GM18498 (cell line): ENCODE results near the gene GPR39.

ENCODE experiments used
- ATAC-seq: cut with Tn5 transposase; IDR thresholded peaks from one replicate; pipeline ENCODE4 v1.9.1; 2021; ENCODE audit warnings: mild to moderate bottlenecking, moderate library complexity; ENCODE audit not compliant: unreplicated experiment

The GPR39 gene

DNA sequence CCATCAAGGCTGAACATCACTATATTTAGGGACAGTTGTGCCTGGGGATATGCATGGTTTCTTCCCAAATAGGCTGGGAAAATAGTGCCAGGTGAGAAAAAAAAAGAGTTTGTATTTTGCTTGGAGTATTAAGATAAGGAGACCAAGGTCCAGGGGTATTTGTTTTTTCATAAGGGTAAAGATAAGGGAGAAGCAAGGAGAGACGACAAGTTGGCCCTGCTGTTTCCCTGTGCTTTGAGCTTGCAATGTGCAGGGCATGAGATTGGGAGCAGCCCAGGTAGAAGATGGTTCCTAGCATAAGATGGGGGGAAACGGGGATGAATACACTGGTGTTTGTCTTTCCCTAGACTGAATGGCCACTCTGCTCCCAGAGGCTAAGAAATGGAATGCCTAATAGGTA is 8.8 kb upstream of the GPR39 start:
- ATAC-seq: no peak

DNA sequence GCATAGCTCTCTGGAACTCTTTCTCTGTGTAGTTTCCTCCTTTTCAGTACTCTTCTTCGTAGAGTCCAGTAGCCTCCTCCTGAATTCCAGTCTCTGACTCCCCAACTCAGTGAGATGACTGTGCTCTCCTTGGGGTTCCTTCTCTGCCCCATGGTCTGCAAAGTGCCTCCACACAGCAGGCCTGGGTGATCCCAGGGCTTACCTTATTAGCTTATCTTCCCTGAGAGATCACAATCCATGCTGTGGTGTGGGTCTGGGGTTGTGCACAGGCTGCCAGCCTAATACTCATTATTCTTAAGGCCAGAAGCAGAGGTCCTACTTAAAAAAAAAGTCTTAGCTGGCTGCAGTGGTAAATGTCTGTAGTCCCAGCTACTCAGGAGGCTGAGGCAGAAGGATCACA is 4.6 kb upstream of the GPR39 start:
- no peak for ATAC-seq

DNA sequence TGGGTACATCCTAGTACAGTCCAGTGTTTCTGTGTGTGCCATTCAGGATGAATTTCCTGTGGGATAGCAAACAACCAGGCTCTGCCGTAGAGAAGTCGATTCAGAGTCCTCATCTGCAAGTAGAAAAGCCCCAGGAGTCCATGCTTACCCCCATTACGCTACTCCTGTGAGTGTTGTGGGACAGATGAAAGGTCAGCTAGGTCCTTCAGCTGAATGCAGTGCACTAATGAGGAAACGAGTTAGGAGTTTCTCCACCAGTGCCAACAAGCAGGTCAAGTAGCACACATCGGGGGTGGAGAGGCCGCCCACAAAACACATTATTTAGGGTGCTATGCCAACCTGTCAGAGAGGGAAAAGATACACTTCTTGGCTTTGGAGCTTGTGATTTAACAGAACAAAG is 2.5 kb upstream of the GPR39 start:
- no peak for ATAC-seq

DNA sequence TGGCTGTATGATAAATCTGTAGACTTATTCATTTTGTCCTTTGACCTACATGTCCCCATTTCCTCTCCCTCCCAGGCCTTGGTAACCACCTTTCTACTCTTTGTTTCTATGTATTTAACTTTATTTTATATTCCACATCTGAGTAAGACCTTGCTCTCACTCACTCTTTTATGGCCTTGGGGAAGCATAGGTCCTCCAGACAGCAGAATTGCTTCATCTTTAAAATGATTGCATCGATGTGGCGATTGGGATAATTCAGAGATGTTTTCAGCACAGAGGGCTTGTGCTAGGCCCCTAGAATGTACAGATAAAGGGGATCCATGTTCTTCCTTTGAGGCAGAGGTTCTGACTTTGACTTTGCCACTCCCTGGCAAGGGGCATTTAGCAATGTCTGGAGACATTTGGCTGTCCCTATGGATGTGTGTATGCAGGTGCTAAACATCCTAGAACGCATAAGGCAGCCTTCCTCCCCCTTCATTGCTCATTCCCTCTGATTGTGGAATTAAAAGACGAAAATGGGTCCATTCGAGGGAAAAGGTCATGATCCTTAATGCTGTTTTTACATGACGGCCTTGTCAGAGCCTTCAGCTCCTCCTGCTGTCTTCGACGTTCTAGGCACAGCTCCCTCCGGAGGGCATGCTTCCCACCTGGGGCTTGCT is 1.2 kb upstream of the GPR39 start:
- ATAC-seq: no peak

DNA sequence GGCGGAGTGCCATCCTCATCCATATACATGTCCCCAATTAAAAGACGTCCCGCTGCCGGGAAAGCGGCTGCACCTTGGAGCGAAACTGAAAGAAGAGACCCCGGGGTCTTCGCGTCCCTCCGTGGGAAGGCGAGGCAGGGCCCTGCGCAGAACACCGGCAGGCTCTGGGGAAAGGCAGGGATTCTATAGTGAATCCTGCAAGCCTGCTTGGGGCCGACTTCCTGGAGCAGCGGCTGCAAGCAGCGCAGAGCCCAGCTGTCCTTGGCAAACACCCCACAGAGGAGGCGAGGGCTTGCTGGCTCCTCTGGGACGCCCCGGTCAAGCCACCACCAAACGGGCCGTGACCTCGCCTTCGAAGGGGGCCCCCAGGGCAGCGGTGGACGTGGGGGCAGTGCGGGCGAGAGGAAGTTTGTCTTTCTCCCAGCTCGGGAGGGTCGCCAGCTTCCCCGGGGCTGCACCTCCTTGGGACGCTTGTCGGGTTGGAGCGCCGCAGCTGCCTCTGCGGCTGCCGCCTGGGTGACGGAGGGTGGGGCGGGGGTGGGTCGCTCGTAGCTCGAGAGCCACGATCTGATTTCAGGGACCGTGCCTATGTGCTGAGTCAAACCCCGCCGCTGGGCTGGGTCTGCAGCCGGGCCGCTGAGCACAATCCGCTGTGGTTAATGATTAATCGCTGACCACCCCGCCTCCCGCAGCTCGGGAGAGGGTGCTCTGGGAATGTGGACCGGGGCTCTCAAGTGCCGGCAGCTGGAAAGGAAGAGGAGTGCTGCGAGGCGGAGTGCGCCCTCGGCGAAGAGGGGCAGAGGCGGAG is 486 bp upstream of the GPR39 start:
- ATAC-seq: no peak

DNA sequence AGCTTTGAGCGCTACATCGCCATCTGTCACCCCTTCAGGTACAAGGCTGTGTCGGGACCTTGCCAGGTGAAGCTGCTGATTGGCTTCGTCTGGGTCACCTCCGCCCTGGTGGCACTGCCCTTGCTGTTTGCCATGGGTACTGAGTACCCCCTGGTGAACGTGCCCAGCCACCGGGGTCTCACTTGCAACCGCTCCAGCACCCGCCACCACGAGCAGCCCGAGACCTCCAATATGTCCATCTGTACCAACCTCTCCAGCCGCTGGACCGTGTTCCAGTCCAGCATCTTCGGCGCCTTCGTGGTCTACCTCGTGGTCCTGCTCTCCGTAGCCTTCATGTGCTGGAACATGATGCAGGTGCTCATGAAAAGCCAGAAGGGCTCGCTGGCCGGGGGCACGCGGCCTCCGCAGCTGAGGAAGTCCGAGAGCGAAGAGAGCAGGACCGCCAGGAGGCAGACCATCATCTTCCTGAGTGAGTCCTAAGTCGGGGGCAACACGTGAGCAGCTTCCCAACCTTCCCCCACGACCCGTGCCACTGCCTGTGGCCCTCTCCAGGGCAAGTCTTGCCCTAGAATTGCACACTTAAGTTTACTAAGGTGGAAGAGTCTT is 928 bp downstream of the GPR39 start:
- no peak for ATAC-seq

DNA sequence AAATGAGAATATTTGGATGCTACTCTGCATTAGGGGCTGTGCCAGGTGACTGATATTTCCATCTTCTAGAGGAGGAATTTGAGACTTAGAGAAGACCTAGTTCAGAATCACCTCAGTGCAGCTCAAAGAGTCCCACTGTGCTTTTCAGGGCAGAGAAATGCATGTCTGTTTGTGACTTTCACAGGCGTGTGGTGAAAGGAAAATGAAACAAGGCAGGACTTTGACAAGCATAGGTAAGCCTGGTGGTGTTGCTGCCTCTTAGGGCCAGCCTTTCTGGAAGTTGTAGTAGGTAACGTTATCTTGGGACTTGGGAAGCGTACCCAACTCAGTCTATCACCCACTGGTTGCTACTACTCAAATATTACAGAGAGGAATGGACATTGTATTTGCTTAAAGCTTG is 2.6 kb downstream of the GPR39 start:
- ATAC-seq: no peak

DNA sequence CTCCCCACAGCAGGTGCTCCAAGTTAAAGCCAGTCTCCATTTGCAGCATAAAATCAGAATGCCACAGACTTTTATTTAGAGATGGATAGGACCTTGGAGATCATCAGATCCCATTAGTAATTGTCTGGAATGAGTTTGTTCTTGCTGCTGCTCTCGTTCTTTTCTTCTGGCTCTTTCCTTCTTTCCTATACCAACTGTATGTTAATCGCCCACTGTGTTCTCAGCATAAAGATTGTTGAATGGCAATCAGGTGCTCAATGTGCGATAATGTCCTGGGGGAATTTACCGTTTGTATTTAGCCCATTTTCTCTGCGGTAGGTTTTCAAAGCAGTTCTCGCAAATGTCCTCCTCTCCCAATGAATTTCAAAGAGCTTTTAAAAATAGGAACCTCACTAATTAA is 3.3 kb downstream of the GPR39 start:
- ATAC-seq: no peak

DNA sequence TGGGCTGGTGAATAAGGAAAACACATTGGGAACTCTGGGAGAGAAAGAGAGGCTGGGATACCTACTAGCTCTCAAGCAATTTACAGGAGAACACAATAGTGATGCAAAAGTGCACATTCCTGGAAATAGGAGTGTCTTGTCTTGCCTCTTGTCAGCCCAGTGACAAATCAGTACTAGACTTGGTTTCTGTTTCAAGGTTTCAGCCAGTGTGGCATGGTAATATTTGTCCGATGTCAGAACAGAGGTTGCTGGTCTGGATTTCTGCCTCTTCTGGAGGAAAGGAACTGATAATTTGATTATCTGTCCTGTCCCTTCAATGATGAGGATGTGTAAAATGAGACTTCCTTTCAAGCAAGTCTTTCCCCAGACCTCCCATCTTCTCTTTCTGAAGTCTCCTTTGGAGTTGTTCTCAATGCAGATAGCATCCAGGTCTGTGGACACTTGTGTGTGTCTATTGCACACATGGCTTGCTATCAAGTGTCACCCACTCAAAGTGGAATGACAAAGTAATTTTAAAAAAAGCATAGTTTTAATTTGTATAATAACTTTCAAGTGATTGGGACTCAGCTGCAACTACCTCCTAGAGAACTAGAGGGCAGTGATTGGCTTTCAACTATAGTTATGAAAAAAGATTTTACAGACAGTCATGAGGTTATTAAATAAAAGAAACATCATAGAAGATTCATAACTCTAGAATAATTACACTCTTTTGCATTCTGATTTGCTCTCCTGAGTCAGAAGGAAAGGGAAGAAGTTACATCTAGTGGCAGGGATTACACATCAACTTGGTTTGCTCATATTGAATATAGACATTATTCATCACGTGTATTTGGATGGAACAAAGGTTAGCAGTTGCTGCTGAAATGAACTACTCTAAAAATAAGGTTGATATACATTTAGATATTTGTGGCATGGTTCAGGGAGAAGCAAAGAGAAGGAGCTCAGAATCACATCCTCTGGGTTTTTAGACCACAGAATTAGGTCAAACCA is 4.5 kb downstream of the GPR39 start:
- no peak for ATAC-seq

DNA sequence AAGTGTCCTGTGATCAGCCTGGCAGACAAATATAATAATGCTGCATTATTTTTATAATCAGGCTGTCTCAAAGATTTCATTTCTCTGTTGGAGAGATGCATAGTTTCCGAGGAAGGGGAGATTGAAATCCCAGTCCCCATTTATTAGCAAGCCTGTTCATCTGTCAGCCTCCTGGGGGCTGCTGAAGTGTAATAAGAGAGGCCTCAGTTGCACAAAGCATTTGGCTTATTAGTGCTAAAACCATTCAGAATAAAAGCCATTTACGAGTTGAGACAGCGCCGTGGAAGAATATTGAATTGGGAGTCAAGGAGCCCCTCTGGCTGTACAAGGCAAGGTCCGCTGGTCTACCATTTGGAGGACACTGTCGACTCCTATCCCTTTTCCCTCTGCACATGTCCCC is 6.1 kb downstream of the GPR39 start:
- no peak for ATAC-seq

DNA sequence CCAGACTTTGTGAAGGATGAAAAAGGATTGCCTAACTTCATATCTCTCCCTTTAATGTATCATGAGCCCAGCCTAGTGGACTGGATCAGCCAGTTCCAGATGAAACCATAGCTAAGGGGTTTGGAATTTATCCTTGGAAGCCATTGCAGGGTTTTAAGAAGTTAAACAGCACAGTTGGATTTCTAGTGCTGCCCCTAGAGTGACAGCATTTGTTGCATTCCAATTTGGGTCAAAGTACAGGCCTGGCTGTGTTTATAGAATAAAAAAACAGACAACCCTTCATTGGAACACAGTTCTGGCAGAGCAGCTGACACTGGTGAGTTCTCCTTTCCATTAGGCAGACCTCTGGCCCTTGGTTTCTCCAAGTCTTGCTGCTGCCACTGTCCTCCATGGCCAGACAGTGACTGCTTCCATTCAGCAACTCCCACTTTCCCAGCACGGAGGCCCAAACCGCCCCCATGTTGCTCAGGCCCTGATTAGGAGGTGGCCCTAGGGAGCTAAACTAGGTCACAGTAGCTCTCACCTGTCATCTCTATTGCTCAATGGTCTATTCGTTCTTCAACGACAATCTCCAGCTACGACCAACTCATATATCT is 8.0 kb downstream of the GPR39 start:
- no peak for ATAC-seq

DNA sequence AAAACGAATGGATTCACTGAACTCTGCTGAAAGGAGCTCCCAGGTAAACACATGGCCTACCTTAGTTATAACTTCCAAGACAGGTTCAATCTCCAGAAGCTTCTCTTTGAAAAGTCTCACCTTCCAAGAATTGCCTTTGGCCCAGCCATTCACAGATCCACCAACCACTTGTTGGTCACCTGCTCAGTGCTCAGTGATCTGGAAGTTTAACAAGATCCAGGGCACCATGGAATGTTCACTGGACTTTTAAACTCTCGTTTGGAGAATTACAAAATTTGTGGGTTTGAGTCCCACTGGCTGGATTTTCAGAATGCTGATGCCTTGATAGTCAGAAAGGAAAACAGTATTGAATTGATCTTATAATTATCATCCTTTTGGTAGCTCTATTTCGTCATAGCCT is 9.4 kb downstream of the GPR39 start:
- ATAC-seq: no peak

DNA sequence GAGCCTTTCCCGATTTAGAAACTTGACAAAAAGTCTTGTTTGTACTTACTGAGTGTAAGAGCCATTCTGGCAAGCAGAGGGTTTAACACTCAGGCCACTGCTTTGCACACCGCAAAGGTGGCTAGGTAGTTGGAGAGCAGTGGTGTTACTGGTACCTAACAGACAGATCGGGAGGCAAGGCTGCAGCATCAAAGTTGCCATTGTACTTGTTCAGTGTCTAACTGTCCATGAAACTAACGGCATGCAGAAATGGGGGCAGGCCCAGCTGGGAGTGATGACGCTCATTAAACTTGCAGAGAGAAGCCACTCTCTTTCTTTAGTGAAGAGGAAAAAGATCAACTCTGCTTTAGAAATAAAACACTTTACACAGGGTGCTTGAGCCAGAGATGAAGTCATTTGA is 10.1 kb downstream of the GPR39 start:
- ATAC-seq: no peak

DNA sequence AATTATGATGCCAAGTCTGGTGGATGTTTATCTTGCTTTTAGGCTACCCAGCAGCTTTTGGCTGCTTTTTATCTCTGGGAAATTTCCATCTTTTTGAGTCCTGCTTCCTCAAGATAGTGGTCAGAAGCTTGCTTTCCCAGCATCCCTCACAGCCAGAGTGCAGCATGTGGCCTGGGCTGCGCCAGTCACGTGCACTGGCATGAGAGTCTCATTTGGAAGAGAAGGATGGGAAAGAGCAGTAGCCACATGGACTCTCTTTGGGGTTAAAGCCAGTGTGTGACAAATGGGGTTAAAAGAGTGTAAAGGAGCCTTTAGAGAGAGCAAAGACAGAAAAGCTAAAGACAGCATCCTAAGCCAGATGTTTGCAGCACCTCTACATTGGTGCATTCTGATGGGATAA is 12.7 kb downstream of the GPR39 start:
- no peak for ATAC-seq

DNA sequence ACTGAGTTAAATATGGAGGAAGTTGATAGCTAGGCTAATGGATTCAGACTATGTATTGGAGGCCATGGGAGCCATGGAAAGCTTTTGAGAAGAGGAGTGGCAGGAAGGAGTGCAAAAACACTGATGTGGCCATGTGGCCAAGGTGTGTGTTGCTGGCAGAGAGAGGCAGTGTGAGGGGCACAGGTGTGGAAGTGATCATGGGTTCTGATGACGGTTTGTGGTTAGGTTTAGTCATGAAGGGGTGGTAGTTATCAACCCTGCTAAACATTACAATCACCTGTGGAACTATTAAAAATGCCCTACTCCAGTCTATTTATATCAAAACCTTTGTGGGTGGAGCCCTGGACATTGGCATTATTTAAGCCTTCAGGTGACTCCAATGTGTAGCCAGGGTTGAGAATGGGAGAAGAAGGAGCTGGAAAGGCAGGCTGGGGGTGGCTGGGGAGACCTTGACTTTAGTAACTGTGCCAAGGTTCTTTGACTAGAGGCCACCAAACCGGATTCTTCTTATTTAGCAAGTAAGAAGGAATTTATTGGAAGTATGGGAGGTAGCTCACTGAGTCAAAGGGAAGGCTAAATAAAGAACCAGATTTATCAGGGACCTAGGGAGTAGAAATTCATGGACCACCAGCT is 13.5 kb downstream of the GPR39 start:
- ATAC-seq: no peak

DNA sequence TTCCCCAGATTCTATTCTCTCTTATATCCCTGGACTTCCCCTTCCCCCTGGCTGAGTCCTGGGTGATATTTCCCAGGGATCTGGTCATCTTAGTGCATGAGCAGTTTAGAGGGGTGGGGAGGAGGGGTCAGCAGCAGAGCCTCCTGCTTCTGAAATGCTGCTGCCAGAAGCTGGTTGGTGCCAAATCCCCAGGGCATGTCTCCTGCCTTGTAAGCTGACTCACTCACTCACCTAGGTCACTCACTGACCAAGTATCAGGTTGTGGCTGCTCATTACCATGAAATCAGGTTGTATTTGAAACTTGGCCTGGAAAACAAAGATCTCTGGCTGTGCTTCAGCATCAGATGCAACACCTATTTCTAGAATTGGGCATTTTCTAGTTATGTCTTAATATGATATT is 14.3 kb downstream of the GPR39 start:
- no peak for ATAC-seq

DNA sequence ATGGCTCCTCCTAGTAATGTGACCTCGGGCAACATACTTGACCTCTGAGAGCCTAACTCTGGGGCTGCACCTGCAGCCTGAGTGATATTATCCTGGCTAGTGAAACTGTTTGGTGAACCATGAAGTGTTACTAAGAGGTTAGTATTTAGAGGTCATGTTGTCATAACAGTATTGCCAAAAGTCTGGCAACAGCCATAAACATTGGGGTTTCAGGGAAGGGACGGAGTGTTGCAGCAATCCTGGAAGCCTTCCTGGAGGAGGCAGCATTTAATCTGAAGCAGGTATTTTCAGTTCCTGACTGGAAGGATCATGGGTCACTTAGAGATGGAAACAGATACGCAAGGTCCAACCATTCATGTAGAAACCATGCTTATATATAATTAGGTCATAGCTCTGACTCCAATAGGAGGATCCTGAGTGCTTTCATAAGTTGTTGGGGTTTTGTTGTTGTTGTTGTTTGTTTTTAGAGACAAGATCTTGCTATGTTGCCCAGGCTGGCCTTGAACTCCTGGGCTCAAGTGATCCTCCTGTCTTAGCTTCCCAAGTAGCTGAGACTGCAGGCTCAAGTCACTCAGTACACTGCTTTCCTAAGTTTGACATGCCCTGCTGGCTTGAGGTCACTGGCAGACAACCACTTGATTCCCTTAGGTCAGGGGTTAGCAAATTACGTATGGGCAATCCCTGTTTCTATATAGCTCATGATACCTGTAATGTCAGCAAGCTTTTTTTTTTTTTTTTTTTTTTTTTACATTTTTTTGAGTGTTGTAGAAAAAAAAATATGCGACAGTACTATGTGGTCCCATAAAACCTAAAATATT is 21.5 kb downstream of the GPR39 start:
- ATAC-seq: no peak

DNA sequence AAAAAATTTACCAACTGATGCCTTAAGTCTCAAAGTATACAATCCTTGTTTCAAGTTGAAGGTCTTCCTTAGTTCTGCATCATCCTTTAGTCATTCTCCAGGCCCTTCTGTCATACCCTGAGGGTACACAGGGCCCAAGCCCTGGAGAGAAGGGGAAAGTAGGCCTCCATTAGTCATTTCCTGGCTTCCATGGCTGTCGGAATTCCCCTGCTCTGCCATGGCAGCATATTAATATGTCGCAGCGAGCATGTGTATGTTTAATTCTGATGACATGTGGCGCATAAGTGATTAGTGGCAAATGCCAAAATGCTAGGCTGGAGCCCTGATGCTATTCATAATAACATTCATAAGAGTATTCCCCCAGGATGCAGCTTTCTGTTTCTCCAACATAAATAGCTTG is 22.1 kb downstream of the GPR39 start:
- ATAC-seq: no peak

DNA sequence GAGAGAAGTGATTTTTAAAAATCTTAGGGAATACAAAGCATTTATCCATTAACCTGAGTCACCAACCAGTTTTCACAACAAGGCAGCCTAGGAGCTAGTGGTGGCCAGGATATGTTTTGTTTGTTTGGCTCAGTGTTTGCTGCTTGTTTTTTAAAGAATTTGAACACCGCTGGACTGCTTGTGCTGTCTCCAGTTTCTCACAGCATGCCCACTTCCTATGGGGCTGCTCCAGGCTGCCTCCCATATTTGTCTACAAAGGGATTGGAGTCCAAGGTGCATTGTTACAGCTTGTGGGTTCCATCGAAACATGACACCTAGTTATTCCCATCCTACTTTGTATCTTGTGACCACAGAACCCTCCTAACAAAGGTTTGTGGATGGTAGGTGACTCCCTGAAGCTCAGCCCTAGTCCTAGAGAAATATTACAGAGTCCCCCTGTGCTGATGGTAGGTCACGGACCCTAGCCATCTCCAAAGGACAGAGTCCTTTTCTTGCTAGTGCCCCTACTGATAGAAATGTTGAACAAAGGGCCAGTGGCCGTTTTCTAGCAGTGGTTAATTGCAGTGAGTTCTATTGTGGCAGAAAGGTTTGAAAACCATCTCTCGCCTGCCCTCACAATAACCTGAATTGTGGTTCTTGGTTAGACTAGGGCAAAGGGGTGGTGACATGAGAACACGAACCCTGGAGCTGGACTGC is 23.2 kb downstream of the GPR39 start:
- no peak for ATAC-seq
